H9 (cell line): ENCODE data around the gene UNCX. TPM values are rescaled to one million over a fixed set of nuclear protein-coding genes. Genes with fewer than 3 reads are reported as not detected.
"Not testable (repeated sequence)": the region's sequence is repeated elsewhere in the genome, so short reads cannot be mapped to it uniquely, and the experiment has no call there.

Experiments used
- DNase-seq: peaks from one replicate; pipeline ENCODE4 v3.0.0-alpha.2; 2017
- H2AFZ ChIP-seq: one replicate; pipeline ENCODE4 v1.6.1; 2013; ENCODE audit warnings: mild to moderate bottlenecking, low read length, control low read depth, moderate library complexity
- H2AK5ac ChIP-seq: 2 replicates; pipeline ENCODE4 v1.6.1; 2013; ENCODE audit warnings: low read length, control low read depth, mixed read lengths; ENCODE audit not compliant: insufficient read length
- H2BK120ac ChIP-seq: one replicate; pipeline ENCODE4 v1.6.1; 2013; ENCODE audit warnings: low read depth, mild to moderate bottlenecking, low read length, control low read depth, inconsistent platforms; ENCODE audit not compliant: poor library complexity, severe bottlenecking
- H2BK12ac ChIP-seq: 2 replicates; pipeline ENCODE4 v1.6.1; 2013; ENCODE audit warnings: low read length, control low read depth, mixed read lengths, low read depth; ENCODE audit not compliant: insufficient read length
- H2BK15ac ChIP-seq: 2 replicates; pipeline ENCODE4 v1.6.1; 2013; ENCODE audit warnings: low read depth, low read length, control low read depth
- H2BK20ac ChIP-seq: one replicate; pipeline ENCODE4 v1.6.1; 2013; ENCODE audit warnings: low read depth, mild to moderate bottlenecking, low read length, control low read depth, inconsistent platforms; ENCODE audit not compliant: poor library complexity, severe bottlenecking
- H2BK5ac ChIP-seq: 2 replicates; pipeline ENCODE4 v1.6.1; 2013; ENCODE audit warnings: low read length, control low read depth, mixed read lengths; ENCODE audit not compliant: insufficient read length
- H3K14ac ChIP-seq: 2 replicates; pipeline ENCODE4 v1.6.1; 2013; ENCODE audit warnings: low read length, control low read depth; ENCODE audit not compliant: insufficient read depth
- H3K18ac ChIP-seq: 2 replicates; pipeline ENCODE4 v1.6.1; 2013; ENCODE audit warnings: low read depth, mild to moderate bottlenecking, mixed read lengths, low read length, control low read depth; ENCODE audit not compliant: insufficient read length
- H3K23ac ChIP-seq: 2 replicates; pipeline ENCODE4 v1.6.1; 2013; ENCODE audit warnings: low read length, control low read depth, mixed read lengths, low read depth; ENCODE audit not compliant: insufficient read length
- H3K23me2 ChIP-seq: 2 replicates; pipeline ENCODE4 v1.6.1; 2013; ENCODE audit warnings: low read depth, mild to moderate bottlenecking, mixed read lengths, low read length, control low read depth; ENCODE audit not compliant: insufficient read length, poor library complexity, severe bottlenecking
- H3K27ac ChIP-seq: 2 replicates; pipeline ENCODE4 v1.5.1; 2013; ENCODE audit warnings: low read length, control low read depth, mixed read lengths, low read depth; ENCODE audit not compliant: insufficient read length
- H3K27me3 ChIP-seq: 2 replicates; pipeline ENCODE4 v1.6.1; 2013; ENCODE audit warnings: low read length, control low read depth, inconsistent platforms; ENCODE audit not compliant: insufficient read depth
- H3K4ac ChIP-seq: 2 replicates; pipeline ENCODE4 v1.6.1; 2013; ENCODE audit warnings: low read depth, mild to moderate bottlenecking, control low read depth, inconsistent platforms, low read length, moderate library complexity
- H3K4me1 ChIP-seq: 2 replicates; pipeline ENCODE4 v1.6.1; 2013; ENCODE audit warnings: low read length, control low read depth, inconsistent platforms; ENCODE audit not compliant: insufficient read depth
- H3K4me2 ChIP-seq: 2 replicates; pipeline ENCODE4 v1.6.1; 2013; ENCODE audit warnings: low read length, control low read depth, mixed read lengths; ENCODE audit not compliant: insufficient read length, insufficient read depth
- H3K56ac ChIP-seq: 2 replicates; pipeline ENCODE4 v1.6.1; 2013; ENCODE audit warnings: low read depth, mild to moderate bottlenecking, mixed read lengths, low read length, control low read depth; ENCODE audit not compliant: insufficient read length
- H3K79me1 ChIP-seq: 2 replicates; pipeline ENCODE4 v1.6.1; 2013; ENCODE audit warnings: low read depth, mild to moderate bottlenecking, moderate library complexity, low read length, control low read depth, inconsistent platforms; ENCODE audit not compliant: insufficient read depth, poor library complexity, severe bottlenecking
- H3K79me2 ChIP-seq: 2 replicates; pipeline ENCODE4 v1.6.1; 2013; ENCODE audit warnings: low read length, control low read depth, inconsistent platforms; ENCODE audit not compliant: insufficient read depth
- H3K9ac ChIP-seq: 2 replicates; pipeline ENCODE4 v1.6.1; 2013; ENCODE audit warnings: low read length, control low read depth, mixed read lengths; ENCODE audit not compliant: insufficient read length; ENCODE audit errors: extremely low read depth
- H3K9me3 ChIP-seq: one replicate; pipeline ENCODE4 v1.6.1; 2013; ENCODE audit warnings: low read depth, low read length, inconsistent platforms; ENCODE audit not compliant: control insufficient read depth
- H3T11ph ChIP-seq: one replicate; pipeline ENCODE4 v1.6.1; 2013; ENCODE audit warnings: mild to moderate bottlenecking, low read length, control low read depth, inconsistent platforms
- H4K20me1 ChIP-seq: one replicate; pipeline ENCODE4 v1.6.1; 2013; ENCODE audit not compliant: control insufficient read depth, insufficient read length, insufficient read depth
- H4K5ac ChIP-seq: 2 replicates; pipeline ENCODE4 v1.6.1; 2013; ENCODE audit warnings: low read depth, mild to moderate bottlenecking, mixed read lengths, low read length, control low read depth; ENCODE audit not compliant: insufficient read length
- H4K8ac ChIP-seq: replicated peaks from 2 replicates; pipeline ENCODE4 v1.6.1; 2013; ENCODE audit warnings: low read length, control low read depth, mixed read lengths, low read depth; ENCODE audit not compliant: insufficient read length
- H4K91ac ChIP-seq: 2 replicates; pipeline ENCODE4 v1.6.1; 2013; ENCODE audit warnings: low read depth, mild to moderate bottlenecking, moderate library complexity, mixed read lengths, low read length, control low read depth; ENCODE audit not compliant: insufficient read length
- H3K27ac Mint-ChIP-seq, 3 experiments: 2 replicates in 2 of 3; 3 replicates in 1 of 3; pipeline ENCODE4 v1.8.0; 2020 to 2021; ENCODE audit warnings: mixed read lengths in 3 of 3, mild to moderate bottlenecking in 1 of 3, moderate library complexity in 1 of 3
- H3K27me3 Mint-ChIP-seq: 2 replicates; pipeline ENCODE4 v1.8.0; 2021; ENCODE audit warnings: low read depth, mild to moderate bottlenecking, moderate library complexity, mixed read lengths
- H3K36me3 Mint-ChIP-seq, 3 experiments: 2 replicates in 2 of 3; 3 replicates in 1 of 3; pipeline ENCODE4 v1.8.0; 2020 to 2021; ENCODE audit warnings: low read depth in 3 of 3, mixed read lengths in 3 of 3; ENCODE audit not compliant: insufficient read depth in 1 of 3
- H3K4me1 Mint-ChIP-seq, 2 experiments: 2 replicates each; pipeline ENCODE4 v1.8.0; 2020; ENCODE audit warnings: mixed read lengths in 2 of 2
- H3K4me3 Mint-ChIP-seq, 2 experiments: 2 replicates in 1 of 2; 3 replicates in 1 of 2; pipeline ENCODE4 v1.8.0; 2020 to 2021; ENCODE audit warnings: mild to moderate bottlenecking in 2 of 2, mixed read lengths in 2 of 2, moderate library complexity in 1 of 2
- H3K9me3 Mint-ChIP-seq, 2 experiments: 2 replicates in 1 of 2; 3 replicates in 1 of 2; pipeline ENCODE4 v1.8.0; 2020; ENCODE audit warnings: mild to moderate bottlenecking in 2 of 2, mixed read lengths in 2 of 2, moderate library complexity in 1 of 2
- WGBS: extraction: QIAGEN DNeasy Blood & Tissue Kit; methylation state at CpG from one replicate; pipeline ENCODE4 v1.1.7; 2013; ENCODE audit warnings: missing lambda C conversion rate, low lambda C conversion rate, mixed read lengths; ENCODE audit not compliant: insufficient read length; ENCODE audit errors: extremely low coverage; 5-methylcytosine and 5-hydroxymethylcytosine counted together
- total RNA-seq: library from RNA; stranded (reverse); gene quantifications from 2 replicates; pipeline ENCODE4 v1.2.1, GENCODE V29; 2021
- TF ChIP-seq, protein P1 (sequence below): fragments of 200-600 bp; sonication (generic); conservative IDR thresholded peaks from 3 replicates; pipeline ENCODE4 v1.8.0; 2021; ENCODE audit warnings: antibody characterized with exemption, mild to moderate bottlenecking

The UNCX gene
- total RNA-seq, 1 experiment from 2014 or later: not detected

DNA sequence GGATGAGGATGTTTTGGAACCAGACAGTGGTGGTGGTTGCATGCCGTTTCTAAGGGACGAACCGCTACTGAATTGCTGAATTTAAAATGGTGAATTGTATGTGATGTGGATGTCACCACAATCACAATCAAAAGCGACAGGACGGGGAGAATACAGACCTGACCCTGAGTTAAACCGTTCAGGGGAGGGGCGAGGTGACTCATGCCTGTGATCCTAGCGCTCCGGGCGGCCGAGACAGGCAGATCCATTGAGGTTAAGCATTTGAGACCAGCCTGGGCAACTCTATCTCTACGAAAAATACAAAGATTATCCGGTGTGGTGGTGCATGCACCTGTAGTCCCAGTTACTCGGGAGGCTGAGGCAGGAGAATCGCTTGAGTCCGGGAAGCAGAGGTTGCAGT, 46.4 kb downstream of the UNCX start:
- Histone ChIP-seq H2AFZ (no peak overlapping the region), H3K27ac (no peak overlapping the region), H2BK12ac (no peak overlapping the region), H2BK15ac (no peak overlapping the region), H4K91ac (no peak overlapping the region), H3K27me3 (no peaks in the 10 kb centered on the region), H3K9ac (no peak overlapping the region), H3K4ac (no peak overlapping the region), H3K79me2 (no peaks in the 10 kb centered on the region), H4K5ac (no peak overlapping the region), H3K9me3 (no peaks in the 10 kb centered on the region), H3K4me1 (no peaks in the 10 kb centered on the region), H3K23ac (no peak overlapping the region), H3K56ac (no peak overlapping the region), H2AK5ac (no peak overlapping the region), H2BK5ac (no peak overlapping the region), H4K20me1 (no peaks in the 10 kb centered on the region), H3K18ac (no peak overlapping the region), H3K23me2 (no peaks in the 10 kb centered on the region), H2BK120ac (no peak overlapping the region), H2BK20ac (no peak overlapping the region), H3K79me1 (no peaks in the 10 kb centered on the region), H3K14ac (no peak overlapping the region), H4K8ac (no peak overlapping the region), H3T11ph (no peak overlapping the region), H3K4me2 (no peak overlapping the region)
- H3K4me1 Mint-ChIP-seq: no peaks in the 10 kb centered on the region
- no peak overlapping the region for H3K27ac Mint-ChIP-seq
- WGBS: no CpG with 5 or more reads among the region's 16 CpGs
- DNase-seq: no peak
- peaks cover 32% of the 10 kb centered on the region for H3K27me3 Mint-ChIP-seq
- peaks cover 7 to 15% of the 10 kb centered on the region in 2 experiments; a peak in 4 of 5 replicates for H3K9me3 Mint-ChIP-seq
- no peak overlapping the region for H3K4me3 Mint-ChIP-seq
- H3K36me3 Mint-ChIP-seq: no peaks in the 10 kb centered on the region
- TF ChIP-seq, protein P1, sequence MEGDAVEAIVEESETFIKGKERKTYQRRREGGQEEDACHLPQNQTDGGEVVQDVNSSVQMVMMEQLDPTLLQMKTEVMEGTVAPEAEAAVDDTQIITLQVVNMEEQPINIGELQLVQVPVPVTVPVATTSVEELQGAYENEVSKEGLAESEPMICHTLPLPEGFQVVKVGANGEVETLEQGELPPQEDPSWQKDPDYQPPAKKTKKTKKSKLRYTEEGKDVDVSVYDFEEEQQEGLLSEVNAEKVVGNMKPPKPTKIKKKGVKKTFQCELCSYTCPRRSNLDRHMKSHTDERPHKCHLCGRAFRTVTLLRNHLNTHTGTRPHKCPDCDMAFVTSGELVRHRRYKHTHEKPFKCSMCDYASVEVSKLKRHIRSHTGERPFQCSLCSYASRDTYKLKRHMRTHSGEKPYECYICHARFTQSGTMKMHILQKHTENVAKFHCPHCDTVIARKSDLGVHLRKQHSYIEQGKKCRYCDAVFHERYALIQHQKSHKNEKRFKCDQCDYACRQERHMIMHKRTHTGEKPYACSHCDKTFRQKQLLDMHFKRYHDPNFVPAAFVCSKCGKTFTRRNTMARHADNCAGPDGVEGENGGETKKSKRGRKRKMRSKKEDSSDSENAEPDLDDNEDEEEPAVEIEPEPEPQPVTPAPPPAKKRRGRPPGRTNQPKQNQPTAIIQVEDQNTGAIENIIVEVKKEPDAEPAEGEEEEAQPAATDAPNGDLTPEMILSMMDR: no peak

DNA sequence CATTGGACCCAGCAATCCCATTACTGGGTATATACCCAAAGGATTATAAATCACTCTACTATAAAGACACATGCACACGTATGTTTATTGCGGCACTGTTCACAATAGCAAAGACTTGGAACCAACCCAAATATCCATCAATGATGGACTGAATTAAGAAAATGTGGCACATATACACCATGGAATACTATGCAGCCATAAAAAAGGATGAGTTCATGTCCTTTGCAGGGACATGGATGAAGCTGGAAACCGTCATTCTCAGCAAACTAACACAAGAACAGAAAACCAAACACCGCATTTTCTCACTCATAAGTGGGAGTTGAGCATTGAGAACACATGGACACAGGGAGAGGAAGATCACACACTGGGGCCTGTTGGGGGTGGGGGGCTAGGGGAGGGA, 47.2 kb downstream of the UNCX start:
- not testable (repeated sequence) for H3K4me1 Mint-ChIP-seq, H3K27me3 ChIP-seq, H3K9ac ChIP-seq, H2BK12ac ChIP-seq, H3K4me1 ChIP-seq, H2AFZ ChIP-seq, H3K27ac ChIP-seq, H2BK120ac ChIP-seq, H4K8ac ChIP-seq, H2BK5ac ChIP-seq, H3K18ac ChIP-seq, H3K4ac ChIP-seq, H2BK15ac ChIP-seq, H3K79me1 ChIP-seq, H3T11ph ChIP-seq, H2BK20ac ChIP-seq, DNase-seq, H3K23ac ChIP-seq, H3K4me2 ChIP-seq, H3K9me3 ChIP-seq, H3K4me3 Mint-ChIP-seq, H2AK5ac ChIP-seq, H3K79me2 ChIP-seq, H3K14ac ChIP-seq, H4K91ac ChIP-seq, H3K36me3 Mint-ChIP-seq, H4K20me1 ChIP-seq, H3K23me2 ChIP-seq, H3K56ac ChIP-seq, H3K27ac Mint-ChIP-seq, H4K5ac ChIP-seq
- no CpG with 5 or more reads among the region's 4 CpGs for WGBS
- Mint-ChIP-seq H3K9me3 (peaks cover 7 to 15% of the 10 kb centered on the region in 2 experiments; a peak in 4 of 5 replicates), H3K27me3 (peaks cover 32% of the 10 kb centered on the region)
